GM21576 (cell line): Measurements from ENCODE around the gene SNRNP200.
A peak's percentile ranks its signal among the peaks of the same experiment; 100 is the strongest.

Source experiments
- ATAC-seq: cut with Tn5 transposase; IDR thresholded peaks from one replicate; pipeline ENCODE4 v1.9.1; 2021; ENCODE audit warnings: mild to moderate bottlenecking, moderate library complexity; ENCODE audit not compliant: unreplicated experiment

The SNRNP200 gene

GRCh38 chr2:96305091-96305978, at the start of gene SNRNP200:
Gene SNRNP200 (minus strand): TSS chr2:96305546. CDS start chr2:96305437, 109 bp downstream.
- ATAC-seq: peak; percentile 86

GRCh38 chr2:96354492-96354891, 49.1 kb upstream of the SNRNP200 start:
- ATAC-seq: no peak

- no peak for ATAC-seq
These were observed 48.3 kb upstream of the SNRNP200 start for GRCh38 chr2:96353606-96354101.

- no peak for ATAC-seq
These were observed 47.8 kb upstream of the SNRNP200 start for GRCh38 chr2:96353032-96353561.

GRCh38 chr2:96347395-96347794, 42.0 kb upstream of the SNRNP200 start:
- no peak for ATAC-seq

GRCh38 chr2:96345868-96346462, 40.6 kb upstream of the SNRNP200 start:
- ATAC-seq: no peak

GRCh38 chr2:96345438-96345837, 40.1 kb upstream of the SNRNP200 start:
- ATAC-seq: no peak

- peak; percentile 77 for ATAC-seq
These were observed 38.7 kb upstream of the SNRNP200 start for GRCh38 chr2:96344011-96344410.

- no peak for ATAC-seq
These were observed 36.7 kb upstream of the SNRNP200 start for GRCh38 chr2:96342085-96342484.

GRCh38 chr2:96341641-96342040, 36.3 kb upstream of the SNRNP200 start:
- no peak for ATAC-seq

- ATAC-seq: no peak
These were observed 35.4 kb upstream of the SNRNP200 start for GRCh38 chr2:96340493-96341414.

- ATAC-seq: no peak
These were observed 31.5 kb upstream of the SNRNP200 start for GRCh38 chr2:96336873-96337272.

- no peak for ATAC-seq
These were observed 30.9 kb upstream of the SNRNP200 start for GRCh38 chr2:96336104-96336775.

- ATAC-seq: no peak
These were observed 28.4 kb upstream of the SNRNP200 start for GRCh38 chr2:96333708-96334107.

- no peak for ATAC-seq
These were observed 25.1 kb upstream of the SNRNP200 start for GRCh38 chr2:96330407-96330806.

- no peak for ATAC-seq
These were observed 24.5 kb upstream of the SNRNP200 start for GRCh38 chr2:96329874-96330273.

- ATAC-seq: no peak
These were observed 24.1 kb upstream of the SNRNP200 start for GRCh38 chr2:96329456-96329855.

GRCh38 chr2:96326990-96327820, 21.9 kb upstream of the SNRNP200 start:
- no peak for ATAC-seq

- no peak for ATAC-seq
These were observed 21.2 kb upstream of the SNRNP200 start for GRCh38 chr2:96326564-96326963.
